Neuronal stem cell (in vitro differentiated cells): ENCODE data around the gene GSTO1. TPM values are rescaled to one million over a fixed set of nuclear protein-coding genes. Genes with fewer than 3 reads are reported as not detected.

Experiments used
- DNase-seq: peaks from one replicate; pipeline ENCODE4 v3.0.0-alpha.2; 2013; ENCODE audit warnings: low spot score
- H2AFZ ChIP-seq: one replicate; pipeline ENCODE4 v1.6.1; 2013; ENCODE audit warnings: mild to moderate bottlenecking, low read length, inconsistent platforms
- H2AK5ac ChIP-seq: 2 replicates; pipeline ENCODE4 v1.6.1; 2013; ENCODE audit warnings: low read depth, mild to moderate bottlenecking, inconsistent platforms, low read length, moderate library complexity, mixed read lengths
- H2BK120ac ChIP-seq: 2 replicates; pipeline ENCODE4 v1.6.1; 2013; ENCODE audit warnings: low read depth, mild to moderate bottlenecking, inconsistent platforms, low read length, moderate library complexity, mixed read lengths
- H2BK12ac ChIP-seq: one replicate; pipeline ENCODE4 v1.6.1; 2013; ENCODE audit warnings: low read length, inconsistent platforms
- H2BK15ac ChIP-seq: 2 replicates; pipeline ENCODE4 v1.6.1; 2013; ENCODE audit warnings: mild to moderate bottlenecking, low read length, inconsistent platforms, mixed read lengths
- H2BK5ac ChIP-seq: one replicate; pipeline ENCODE4 v1.6.1; 2013; ENCODE audit warnings: inconsistent platforms, mild to moderate bottlenecking, low read length, moderate library complexity
- H3K14ac ChIP-seq: one replicate; pipeline ENCODE4 v1.6.1; 2013; ENCODE audit warnings: low read length, inconsistent platforms
- H3K18ac ChIP-seq: 2 replicates; pipeline ENCODE4 v1.6.1; 2013; ENCODE audit warnings: low read length, inconsistent platforms
- H3K23ac ChIP-seq: 2 replicates; pipeline ENCODE4 v1.6.1; 2013; ENCODE audit warnings: low read depth, mild to moderate bottlenecking, mixed read lengths, low read length, inconsistent platforms; ENCODE audit not compliant: poor library complexity
- H3K27ac ChIP-seq: replicated peaks from 3 replicates; pipeline ENCODE4 v1.5.1; 2013; ENCODE audit warnings: low read length, inconsistent platforms
- H3K27me3 ChIP-seq, 3 experiments: 2 replicates each; pipeline ENCODE4 v1.6.1; 2013; ENCODE audit warnings: low read length in 3 of 3, mild to moderate bottlenecking in 2 of 3, inconsistent platforms in 1 of 3, low read depth in 1 of 3, mixed read lengths in 1 of 3, moderate library complexity in 1 of 3; ENCODE audit not compliant: control insufficient read depth in 3 of 3, insufficient read depth in 3 of 3
- H3K36me3 ChIP-seq, 2 donors: replicated peaks in 1 of 2; 2 replicates each; pipeline ENCODE4 v1.6.1; 2013; ENCODE audit warnings: low read length in 2 of 2; ENCODE audit not compliant: control insufficient read depth in 2 of 2, insufficient read depth in 2 of 2
- H3K4ac ChIP-seq: 2 replicates; pipeline ENCODE4 v1.6.1; 2013; ENCODE audit warnings: inconsistent platforms, mild to moderate bottlenecking, low read length, moderate library complexity
- H3K4me1 ChIP-seq, 2 donors: 1 replicate in 1 of 2; 2 replicates in 1 of 2; pipeline ENCODE4 v1.6.1; 2013; ENCODE audit warnings: low read length in 2 of 2, low read depth in 1 of 2; ENCODE audit not compliant: control insufficient read depth in 2 of 2, insufficient read depth in 1 of 2
- H3K4me2 ChIP-seq: one replicate; pipeline ENCODE4 v1.6.1; 2013; ENCODE audit warnings: mild to moderate bottlenecking, low read length, inconsistent platforms; ENCODE audit not compliant: insufficient read depth, poor library complexity, severe bottlenecking
- H3K4me3 ChIP-seq, 2 donors: 2 replicates each; pipeline ENCODE4 v1.5.1; 2013; ENCODE audit warnings: low read length in 2 of 2, mild to moderate bottlenecking in 2 of 2, inconsistent platforms in 1 of 2, moderate library complexity in 1 of 2
- H3K79me1 ChIP-seq: one replicate; pipeline ENCODE4 v1.6.1; 2013; ENCODE audit warnings: low read depth, mild to moderate bottlenecking, inconsistent platforms, low read length, moderate library complexity
- H3K9ac ChIP-seq: one replicate; pipeline ENCODE4 v1.6.1; 2013; ENCODE audit warnings: mild to moderate bottlenecking, low read depth, low read length, inconsistent platforms; ENCODE audit not compliant: poor library complexity
- H3K9me3 ChIP-seq, 2 donors: replicated peaks in 1 of 2; 2 replicates each; pipeline versions ENCODE3 to v1.6.1; 2013; ENCODE audit warnings: low read length in 2 of 2, mild to moderate bottlenecking in 2 of 2, inconsistent platforms in 1 of 2, low read depth in 1 of 2, mixed read lengths in 1 of 2, moderate library complexity in 1 of 2; ENCODE audit not compliant: control insufficient read depth in 2 of 2, insufficient read depth in 1 of 2
- H4K8ac ChIP-seq: one replicate; pipeline ENCODE4 v1.6.1; 2013; ENCODE audit warnings: low read depth, mild to moderate bottlenecking, inconsistent platforms, low read length, moderate library complexity
- H4K91ac ChIP-seq: one replicate; pipeline ENCODE4 v1.6.1; 2013; ENCODE audit warnings: low read length, low read depth, mild to moderate bottlenecking, inconsistent platforms; ENCODE audit not compliant: poor library complexity
- WGBS, 2 donors: extraction: QIAGEN DNeasy Blood & Tissue Kit; methylation state at CpG; one replicate each; pipeline ENCODE4 v1.1.7; 2013; ENCODE audit warnings: missing lambda C conversion rate in 2 of 2, mixed read lengths in 1 of 2; ENCODE audit not compliant: insufficient read length in 2 of 2, insufficient replicate concordance in 1 of 2; ENCODE audit errors: extremely low coverage in 2 of 2; 5-methylcytosine and 5-hydroxymethylcytosine counted together
- polyA plus RNA-seq, 2 experiments: library from polyadenylated mRNA; stranded (reverse); fragments of 200-250 nt; gene quantifications; one replicate each; pipeline ENCODE4 v1.2.3, GENCODE V29; 2013

The GSTO1 gene
- 22.2 TPM for polyA plus RNA-seq (2013, experiment 1 of 2)
- polyA plus RNA-seq (2013, experiment 2 of 2), result 20.9 TPM

DNA sequence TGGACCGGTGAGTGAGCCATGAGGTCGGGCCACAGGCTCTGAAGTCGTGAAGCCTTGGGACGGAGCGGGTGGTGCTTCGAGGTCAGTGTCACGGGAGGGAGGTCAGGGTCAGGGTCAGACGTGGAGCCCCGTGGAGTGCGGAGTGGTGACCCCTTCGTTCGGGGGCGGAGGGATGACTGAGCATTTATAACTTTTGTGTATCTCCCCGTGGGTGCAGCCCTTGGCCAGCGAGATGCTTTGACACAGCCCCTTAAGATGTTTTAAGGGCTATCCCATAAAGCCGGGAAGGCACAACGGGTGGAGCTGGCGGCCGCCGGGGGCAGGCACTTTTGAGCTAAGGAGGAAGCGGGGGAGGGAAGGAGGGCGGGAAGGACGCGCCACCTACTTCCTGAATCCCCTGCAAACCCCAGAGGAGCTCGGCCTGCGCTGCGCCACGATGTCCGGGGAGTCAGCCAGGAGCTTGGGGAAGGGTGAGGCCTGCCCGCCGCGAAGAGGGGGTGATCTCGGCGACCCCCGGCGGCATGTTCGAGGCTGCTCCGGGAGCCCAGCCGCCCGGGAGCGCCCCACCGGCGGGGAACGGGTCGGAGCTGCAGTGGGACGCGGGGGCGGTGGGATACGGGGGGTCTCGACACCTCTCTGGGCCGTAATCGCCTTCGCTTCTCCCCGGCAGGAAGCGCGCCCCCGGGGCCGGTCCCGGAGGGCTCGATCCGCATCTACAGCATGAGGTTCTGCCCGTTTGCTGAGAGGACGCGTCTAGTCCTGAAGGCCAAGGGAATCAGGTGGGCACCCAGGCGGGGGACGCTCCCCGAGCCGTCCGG is at the start of gene GSTO1:
Gene GSTO1 (plus strand): TSS at position 400 of the 818 bp plus-strand sequence. CDS start 37 bp downstream, at position 437.
- Histone ChIP-seq H3K27me3 (peaks cover 0 to 22% (median 2%) of the 10 kb centered on the region in 3 experiments), H3K23ac (peak within 1 kb of the TSS; percentile 68), H3K14ac (peak within 1 kb of the TSS; percentile 25), H4K91ac (no peak within 1 kb of the TSS), H3K27ac (no peak within 1 kb of the TSS), H3K18ac (peak within 1 kb of the TSS; percentile 91), H3K4me1 (peaks cover 2 to 18% of the 10 kb centered on the region in 2 donors), H3K36me3 (peaks cover 0 to 30% of the 10 kb centered on the region in 2 donors), H2AFZ (peak within 1 kb of the TSS; percentile 86), H3K4me3 (peak within 1 kb of the TSS; percentile 87 to 92), H3K4me2 (peak within 1 kb of the TSS; percentile 95), H3K79me1 (no peaks in the 10 kb centered on the region), H4K8ac (no peak within 1 kb of the TSS), H2BK15ac (no peak within 1 kb of the TSS), H2BK5ac (no peak within 1 kb of the TSS), H2AK5ac (no peak within 1 kb of the TSS), H2BK12ac (no peak within 1 kb of the TSS), H3K9ac (peak within 1 kb of the TSS; percentile 91), H3K4ac (no peak within 1 kb of the TSS), H3K9me3 (no peaks in the 10 kb centered on the region), H2BK120ac (peak within 1 kb of the TSS; percentile 66)
- peak; percentile 30 for DNase-seq
- WGBS, 2 donors, result no CpG with 5 or more reads among the region's 69 CpGs

DNA sequence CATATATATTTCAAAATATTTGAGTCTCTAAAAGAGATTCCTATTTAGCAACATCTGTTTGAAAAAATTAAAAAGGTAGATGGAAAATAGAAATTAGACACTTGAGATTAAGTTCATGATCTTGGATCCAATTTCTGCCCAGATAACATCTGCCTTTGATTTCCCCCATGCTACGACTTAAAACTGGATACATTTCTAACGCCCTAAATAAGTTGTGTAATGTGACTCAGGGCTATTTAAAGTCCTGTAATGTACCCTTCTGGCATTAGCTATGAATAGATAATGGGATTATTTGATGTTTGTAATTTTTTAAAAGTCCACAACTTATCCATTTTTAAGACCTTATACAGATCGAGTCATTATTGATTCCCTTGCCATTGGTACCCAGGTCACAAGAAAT is 46.0 kb upstream of the GSTO1 start:
- Histone ChIP-seq H3K9ac (no peak overlapping the region), H3K4me3 (no peak overlapping the region), H3K4me2 (no peak overlapping the region), H3K18ac (no peak overlapping the region), H3K27me3 (no peaks in the 10 kb centered on the region), H3K23ac (no peak overlapping the region), H3K27ac (no peak overlapping the region), H4K8ac (no peak overlapping the region), H2BK12ac (no peak overlapping the region), H2BK15ac (no peak overlapping the region), H3K36me3 (no peaks in the 10 kb centered on the region), H3K9me3 (no peaks in the 10 kb centered on the region), H3K14ac (no peak overlapping the region), H2AFZ (no peak overlapping the region), H2BK120ac (no peak overlapping the region), H3K4me1 (no peaks in the 10 kb centered on the region), H3K4ac (no peak overlapping the region), H4K91ac (no peak overlapping the region), H2AK5ac (no peak overlapping the region), H3K79me1 (no peaks in the 10 kb centered on the region), H2BK5ac (no peak overlapping the region)
- DNase-seq, result no peak
- WGBS, 2 donors, result no CpG with 5 or more reads among the region's 3 CpGs

DNA sequence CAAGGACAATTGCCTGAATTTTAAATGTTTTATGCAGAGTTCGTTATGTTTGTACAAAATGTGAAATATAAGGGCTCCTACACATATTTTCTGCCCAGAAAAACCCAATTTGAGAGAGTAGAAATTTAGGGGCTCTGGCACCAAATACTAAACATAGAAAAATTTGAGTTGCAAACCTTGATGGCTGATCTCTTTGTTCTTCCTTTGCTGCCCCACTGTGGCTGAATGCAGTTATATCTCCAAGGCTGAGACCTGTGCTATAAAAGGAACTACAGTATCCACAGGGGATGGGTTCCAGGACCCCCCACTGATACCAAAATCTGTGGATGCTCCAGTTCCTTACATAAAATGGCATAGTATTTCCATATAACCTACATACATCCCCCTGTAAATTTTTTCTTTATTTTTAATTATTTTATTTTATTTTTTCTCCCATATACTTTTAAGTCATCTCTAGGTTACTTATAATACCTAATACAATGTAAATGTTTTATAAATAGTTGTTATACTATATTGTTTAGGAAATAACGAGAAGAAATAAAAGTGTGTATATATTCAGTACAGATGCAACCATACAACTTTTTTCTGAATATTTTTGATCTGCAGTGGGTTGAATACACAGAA is 45.0 kb upstream of the GSTO1 start:
- DNase-seq, result peak; percentile 17
- no peak overlapping the region for H2AK5ac ChIP-seq
- no CpG with 5 or more reads among the region's 2 CpGs for WGBS, 2 donors

DNA sequence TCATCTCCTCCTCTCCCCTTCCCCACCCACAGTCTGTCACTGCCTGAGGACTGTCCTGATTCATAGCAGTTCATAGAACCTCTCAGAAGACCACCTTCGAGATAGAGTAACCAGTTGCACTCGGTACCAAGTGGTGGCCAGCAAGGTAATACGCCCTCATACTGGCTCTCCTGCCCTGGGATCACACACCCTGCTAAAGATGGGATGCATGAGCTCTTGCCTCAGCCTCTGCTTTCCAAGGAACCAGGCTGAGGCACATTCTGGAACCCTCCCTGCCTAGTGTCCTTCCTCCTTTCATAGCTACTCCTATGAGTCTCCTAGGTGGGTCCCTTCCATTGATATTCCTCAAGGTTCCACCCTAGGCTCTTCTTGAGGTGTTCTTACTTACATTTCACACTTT is 38.1 kb upstream of the GSTO1 start:
- Histone ChIP-seq H3K9me3 (peaks cover 0 to 5% of the 10 kb centered on the region in 2 donors), H3K4me1 (no peaks in the 10 kb centered on the region), H4K8ac (no peak overlapping the region), H3K79me1 (no peaks in the 10 kb centered on the region), H3K4me3 (no peak overlapping the region), H3K23ac (no peak overlapping the region), H3K4ac (no peak overlapping the region), H3K36me3 (no peaks in the 10 kb centered on the region), H2BK5ac (no peak overlapping the region), H3K18ac (no peak overlapping the region), H3K27ac (no peak overlapping the region), H2BK120ac (no peak overlapping the region), H3K14ac (no peak overlapping the region), H3K27me3 (no peaks in the 10 kb centered on the region), H3K9ac (no peak overlapping the region), H2AK5ac (no peak overlapping the region), H4K91ac (no peak overlapping the region), H2AFZ (no peak overlapping the region), H2BK15ac (no peak overlapping the region), H3K4me2 (no peak overlapping the region), H2BK12ac (no peak overlapping the region)
- WGBS, 2 donors, result no CpG with 5 or more reads among the region's 3 CpGs
- no peak for DNase-seq

More for the DNA sequence above, 45.0 kb upstream of the GSTO1 start:
- H3K27me3 ChIP-seq, result no peaks in the 10 kb centered on the region
- H2BK5ac ChIP-seq, result no peak overlapping the region
- H2BK120ac ChIP-seq, result no peak overlapping the region
- H3K14ac ChIP-seq, result no peak overlapping the region
- peak overlapping the region; percentile 61 for H2AFZ ChIP-seq
- no peaks in the 10 kb centered on the region for H3K36me3 ChIP-seq
- H3K18ac ChIP-seq, result no peak overlapping the region
- no peaks in the 10 kb centered on the region for H3K9me3 ChIP-seq
- H3K4me3 ChIP-seq, result no peak overlapping the region
- no peak overlapping the region for H3K27ac ChIP-seq
- no peak overlapping the region for H3K9ac ChIP-seq
- H4K8ac ChIP-seq, result no peak overlapping the region
- H3K4me2 ChIP-seq, result no peak overlapping the region
- H4K91ac ChIP-seq, result no peak overlapping the region
- no peaks in the 10 kb centered on the region for H3K79me1 ChIP-seq
- no peak overlapping the region for H3K23ac ChIP-seq
- H2BK15ac ChIP-seq, result no peak overlapping the region
- H3K4me1 ChIP-seq, result no peaks in the 10 kb centered on the region
- no peak overlapping the region for H2BK12ac ChIP-seq
- H3K4ac ChIP-seq, result no peak overlapping the region
